ENCODE data around the gene UNC50.

UNC50 gene

GRCh38 chr2:98615481-98615880, 7.1 kb downstream of the UNC50 start:
- DNase-seq = no peak

- DNase-seq = no peak
Observed at GRCh38 chr2:98617149-98617548, 8.8 kb downstream of the UNC50 start.

DNA sequence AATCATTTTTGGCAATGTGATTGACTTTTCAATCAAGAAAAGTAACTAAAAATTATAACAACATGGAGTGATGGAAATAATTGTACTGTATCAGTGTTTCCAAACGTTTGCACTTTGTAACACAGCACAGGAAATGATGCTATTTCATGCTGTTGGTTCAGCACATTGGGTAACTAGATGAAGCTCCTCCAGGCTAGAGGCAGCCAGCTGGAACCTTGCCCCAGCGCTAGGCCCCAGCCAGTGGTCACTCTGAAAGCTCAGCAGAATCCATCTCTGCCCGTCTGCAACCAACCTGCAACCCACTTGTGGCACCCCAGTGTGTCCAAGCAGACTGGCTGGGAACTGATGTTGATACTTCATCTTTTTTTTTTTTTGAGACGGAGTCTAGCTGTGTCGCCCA, 15.3 kb downstream of the UNC50 start:
- no peak for DNase-seq

- DNase-seq = no peak
Observed at GRCh38 chr2:98632351-98632750, 24.0 kb downstream of the UNC50 start.

GRCh38 chr2:98634406-98635092, 26.2 kb downstream of the UNC50 start:
- peak; percentile 62 to 72 for DNase-seq

- peak; percentile 36 to 62 for DNase-seq
Observed at GRCh38 chr2:98637401-98638147, 29.2 kb downstream of the UNC50 start.

DNA sequence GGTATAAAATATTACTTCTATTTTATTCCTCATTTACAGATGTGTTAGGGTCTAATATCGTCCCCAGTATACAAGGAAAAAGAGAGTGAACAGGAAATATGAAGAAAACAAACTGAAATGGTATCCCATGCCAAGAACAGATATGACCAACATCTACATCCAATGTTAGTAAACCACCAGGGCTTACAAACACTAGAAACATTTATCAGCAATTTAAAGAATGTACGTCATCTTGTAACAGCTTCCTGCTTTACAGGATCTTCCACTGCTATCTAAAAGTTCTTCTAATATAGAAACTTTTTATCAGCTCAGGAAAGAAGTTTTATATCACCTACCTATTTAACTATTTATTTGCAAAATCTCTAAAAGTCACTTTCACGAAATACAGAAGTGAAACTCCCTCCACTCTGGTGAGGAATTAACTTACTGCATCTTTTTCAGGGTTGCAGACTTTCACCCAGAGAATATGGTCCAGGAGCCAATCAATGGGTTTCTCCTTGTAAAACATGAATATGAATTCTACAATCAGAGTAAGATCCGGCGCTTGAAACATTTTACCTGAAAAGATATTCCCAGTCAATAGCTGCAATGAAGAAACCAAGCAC, 35.2 kb downstream of the UNC50 start:
- no peak for DNase-seq

- no peak for DNase-seq
Observed at GRCh38 chr2:98647636-98648035, 39.2 kb downstream of the UNC50 start.

DNA sequence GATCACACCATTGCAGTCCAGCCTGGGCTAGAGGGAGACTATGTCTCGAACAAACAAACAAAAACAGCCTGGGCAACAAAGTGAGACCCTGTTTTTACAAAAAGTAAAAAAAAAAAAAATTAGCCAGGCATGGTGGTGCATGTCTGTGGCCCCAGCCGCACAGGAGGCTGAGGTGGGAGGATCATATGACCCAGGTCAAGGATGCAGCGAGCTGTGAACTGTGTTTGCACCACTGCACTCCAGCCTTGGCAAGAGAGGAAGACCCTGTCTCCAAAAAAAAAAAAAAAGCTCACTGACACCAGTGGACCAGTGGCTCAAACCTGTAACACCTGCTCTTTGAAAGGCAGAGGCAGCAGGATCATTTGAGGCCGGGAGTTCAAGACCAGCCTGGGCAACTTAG, 40.1 kb downstream of the UNC50 start:
- no peak for DNase-seq

DNA sequence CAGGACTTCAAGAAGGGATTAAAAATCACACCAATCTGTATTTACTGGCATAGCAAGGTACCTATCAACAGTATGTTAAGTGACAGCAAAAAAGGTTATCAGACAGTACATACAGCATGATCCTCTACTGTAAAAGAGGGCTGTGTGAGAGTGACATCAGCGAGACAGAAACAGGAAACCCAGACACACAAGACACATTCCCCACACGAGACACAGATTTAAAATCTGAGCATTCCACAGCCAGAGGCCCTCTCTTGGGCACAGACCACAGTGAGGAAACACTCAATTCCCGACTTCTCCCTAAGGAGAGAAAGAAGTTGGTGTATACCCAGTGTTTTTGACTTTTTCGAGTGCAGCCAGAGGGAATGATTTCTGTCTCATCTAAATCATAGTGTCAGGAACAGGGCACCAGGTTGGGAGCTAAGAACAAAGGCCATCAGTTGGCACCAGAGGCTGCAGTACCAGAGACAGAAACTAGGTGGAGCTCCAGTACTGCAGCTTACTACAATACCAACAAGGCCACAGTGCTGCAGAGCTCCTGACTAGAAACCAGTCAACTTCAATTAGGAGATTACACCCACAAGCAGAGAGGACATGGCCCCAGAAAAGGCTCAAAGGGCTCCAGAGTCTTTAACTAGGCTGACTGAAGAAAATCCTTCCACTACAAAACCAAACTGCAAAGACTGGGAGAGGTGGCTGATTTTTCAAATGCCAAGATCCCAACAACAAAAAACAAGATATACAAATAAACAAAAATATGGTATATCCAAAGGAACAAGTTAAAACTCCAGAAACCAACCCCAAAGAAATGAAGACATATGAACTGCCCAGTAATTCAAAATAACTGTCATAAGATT, 41.0 kb downstream of the UNC50 start:
- peak; percentile 86 to 89 for DNase-seq

- DNase-seq = no peak
Observed at GRCh38 chr2:98649992-98650375, 41.6 kb downstream of the UNC50 start.

DNA sequence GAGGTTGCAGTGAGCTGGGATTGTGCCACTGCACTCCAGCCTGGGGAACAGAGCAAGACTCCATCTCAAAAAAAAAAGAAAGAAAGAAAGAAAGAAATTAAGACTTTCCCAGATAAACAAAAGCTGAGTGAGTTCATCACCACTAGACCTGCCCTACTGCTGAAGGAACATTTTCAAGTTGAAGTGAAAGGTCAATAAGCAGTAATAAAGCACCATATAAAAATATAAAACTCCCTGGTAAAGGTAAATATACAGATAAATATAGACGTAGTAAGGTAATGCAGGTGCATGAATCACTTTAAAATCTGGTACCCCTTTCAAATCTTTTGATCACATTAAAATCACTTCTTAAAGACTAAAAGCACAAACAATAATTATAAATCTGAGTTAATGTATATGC, 42.6 kb downstream of the UNC50 start:
- no peak for DNase-seq

DNA sequence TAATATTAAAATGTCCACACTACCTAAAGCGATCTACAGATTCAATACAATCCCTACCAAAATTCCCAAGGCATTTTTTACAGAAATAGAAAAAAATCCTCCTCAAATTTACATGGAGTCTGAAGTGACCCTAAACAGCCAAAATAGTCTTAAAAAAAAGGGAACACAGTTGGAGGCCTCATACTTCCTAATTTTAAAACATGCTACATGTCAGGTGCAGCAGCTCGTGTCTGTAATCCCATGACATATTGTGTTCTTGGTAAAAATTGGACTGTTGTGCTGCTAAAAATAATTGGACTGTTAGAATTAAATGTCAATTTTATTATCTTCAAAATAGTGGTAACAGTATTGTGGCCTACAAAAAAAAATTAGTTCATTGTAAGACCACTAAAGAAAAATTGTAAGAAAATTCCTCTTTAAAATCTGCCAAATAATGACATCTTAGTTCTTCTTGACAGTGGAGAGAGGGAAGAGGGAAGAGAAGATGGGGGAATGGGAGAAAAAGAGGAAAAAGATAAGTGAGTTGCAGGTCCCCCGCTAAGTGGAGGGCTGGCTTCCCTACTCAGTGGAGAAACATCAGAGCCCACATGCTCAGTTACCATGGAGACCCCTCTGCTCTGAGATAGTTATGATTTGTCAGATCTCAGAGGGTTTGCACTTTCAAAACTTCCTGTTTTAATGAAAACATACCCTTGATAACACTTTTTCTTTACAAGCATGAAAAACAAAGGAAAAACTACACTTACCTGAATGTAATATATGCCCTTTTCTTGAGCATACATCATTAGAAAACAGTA, 46.5 kb downstream of the UNC50 start:
- DNase-seq = no peak

- no peak for DNase-seq
Observed at GRCh38 chr2:98656800-98657199, 48.4 kb downstream of the UNC50 start.

GRCh38 chr2:98658816-98659490, 50.6 kb downstream of the UNC50 start:
- DNase-seq = peak in 1 of 2 experiments; percentile 47

- DNase-seq = peak in 1 of 2 experiments; percentile 34
Observed at GRCh38 chr2:98659491-98659840, 51.1 kb downstream of the UNC50 start.

GRCh38 chr2:98663511-98664090, 55.2 kb downstream of the UNC50 start:
- peak in 1 of 2 experiments; percentile 23 for DNase-seq

DNA sequence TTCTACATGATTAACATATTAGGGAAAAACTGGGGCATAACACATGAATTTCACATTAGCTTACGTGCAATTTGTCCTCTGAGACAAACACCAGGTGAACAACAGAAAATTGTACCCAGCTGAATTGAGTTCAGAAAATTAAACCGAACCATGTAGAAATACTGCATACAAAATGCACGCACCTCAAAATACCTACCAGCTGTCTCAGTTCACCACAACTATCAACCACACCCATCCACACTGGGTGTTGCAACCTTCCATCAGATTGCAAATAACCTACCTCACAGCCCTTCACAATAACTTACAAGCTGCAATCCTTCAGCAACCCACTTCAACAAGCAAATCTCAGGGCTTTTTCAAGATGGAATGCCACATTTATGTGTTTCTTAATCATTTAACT, 55.9 kb downstream of the UNC50 start:
- peak in 1 of 2 experiments; percentile 44 for DNase-seq

DNA sequence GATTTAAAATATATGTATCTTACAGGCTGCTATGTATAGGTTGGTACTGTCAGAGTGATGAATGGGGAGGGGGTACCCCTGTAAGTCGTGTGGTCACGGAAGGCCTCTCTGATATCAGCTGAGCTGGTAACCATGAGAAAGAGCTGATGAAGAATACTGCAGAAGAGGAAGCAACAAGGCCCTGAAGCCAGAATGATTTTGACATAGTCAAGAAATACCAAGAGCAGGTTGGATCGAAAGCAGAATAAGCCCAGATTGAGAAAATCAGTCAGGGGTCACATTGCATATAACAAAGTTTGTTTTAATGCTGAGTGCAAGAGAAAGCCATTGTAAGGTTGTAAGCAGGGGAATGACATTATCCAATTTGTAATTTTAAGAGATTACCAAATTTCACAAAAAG, 57.3 kb downstream of the UNC50 start:
- no peak for DNase-seq
